Thyroid gland (tissue), 4 donors: Measurements from ENCODE around the gene MSN. TPM values are rescaled to one million over a fixed set of nuclear protein-coding genes. Genes with fewer than 3 reads are reported as not detected.

ENCODE experiments used
- DNase-seq, 2 donors: peaks; one replicate each; pipeline ENCODE4 v3.0.0-alpha.2; 2019
- H3K27ac ChIP-seq, 3 donors: fragments of 200-600 bp; sonication (generic); 1 replicate in 2 of 3; 2 replicates in 1 of 3; pipeline ENCODE4 v1.5.1; 2016 to 2019; ENCODE audit warnings: mild to moderate bottlenecking in 1 of 3, moderate library complexity in 1 of 3
- H3K27me3 ChIP-seq: fragments of 200-600 bp; sonication (generic); one replicate; pipeline ENCODE4 v1.5.1; 2019
- H3K36me3 ChIP-seq, 2 donors: fragments of 200-600 bp; sonication (generic); one replicate each; pipeline ENCODE4 v1.5.1; 2016 to 2019
- H3K4me1 ChIP-seq, 2 donors: fragments of 200-600 bp; sonication (generic); one replicate each; pipeline ENCODE4 v1.5.1; 2017 to 2019
- H3K4me3 ChIP-seq, 3 donors: fragments of 200-600 bp; sonication (generic); replicated peaks in 1 of 3; 1 replicate in 2 of 3; 2 replicates in 1 of 3; pipeline ENCODE4 v1.5.1; 2016; ENCODE audit warnings: mild to moderate bottlenecking in 1 of 3
- H3K9me3 ChIP-seq: fragments of 200-600 bp; sonication (generic); one replicate; pipeline ENCODE4 v1.5.1; 2017
- CTCF ChIP-seq, 6 experiments: fragments of 200-600 bp in 3 of 6; fragments of 450-650 bp in 3 of 6; sonication (generic) in 3 of 6; IDR thresholded peaks; one replicate each; pipeline ENCODE4 v1.5.1; 2016 to 2019; ENCODE audit warnings: antibody characterized with exemption in 6 of 6, mild to moderate bottlenecking in 2 of 6, inconsistent platforms in 1 of 6, moderate library complexity in 1 of 6
- POLR2A ChIP-seq, 2 donors: fragments of 450-650 bp; IDR thresholded peaks; one replicate each; pipeline ENCODE4 v1.6.1; 2017; ENCODE audit warnings: antibody characterized with exemption in 2 of 2, mild to moderate bottlenecking in 2 of 2, moderate library complexity in 1 of 2
- WGBS, 2 donors: methylation state at CpG; one replicate each; pipeline ENCODE4 v1.1.5; 2017; 5-methylcytosine and 5-hydroxymethylcytosine counted together
- intact Hi-C: fragments of 100-400 bp; cut with DNase I; formaldehyde crosslinking; loops from one replicate; pipeline ENCODE4 v1.15.1; 2023
- total RNA-seq, 4 donors: library from RNA; depleted of rRNA; stranded (reverse); fragments of >200 nt; gene quantifications; one replicate each; pipeline ENCODE4 v1.2.3, GENCODE V29; 2016

The MSN gene
- total RNA-seq, 4 donors from 2014 or later, result 204 to 318 (median 259) TPM

- WGBS, 2 donors, result 11 to 25% methylated on average over 4 to 6 of the region's 6 CpGs
- H3K4me3 ChIP-seq, result no peak overlapping the region
- no peak for TF ChIP-seq POLR2A (IDR thresholded peaks at IDR 0.05)
- no peak for TF ChIP-seq CTCF (IDR thresholded peaks at IDR 0.05)
- H3K9me3 ChIP-seq, result no peaks in the 10 kb centered on the region
- H3K36me3 ChIP-seq, result no peaks in the 10 kb centered on the region
- no peaks in the 10 kb centered on the region for H3K27me3 ChIP-seq
- peaks cover 29 to 74% of the 10 kb centered on the region in 2 donors for H3K4me1 ChIP-seq
- intact Hi-C loops, result no loop called here
- DNase-seq, result peak; percentile 77 to 81
- peak overlapping the region; percentile 62 to 88 (median 73) for H3K27ac ChIP-seq
These were observed 30.7 kb downstream of the MSN start for GRCh38 chrX:65697915-65698796.

- H3K27me3 ChIP-seq, result no peaks in the 10 kb centered on the region
- DNase-seq, result no peak
- TF ChIP-seq POLR2A (IDR thresholded peaks at IDR 0.05) (no peak), CTCF (IDR thresholded peaks at IDR 0.05) (no peak)
- H3K36me3 ChIP-seq, result no peaks in the 10 kb centered on the region
- H3K9me3 ChIP-seq, result no peaks in the 10 kb centered on the region
- WGBS, 2 donors, result 67 to 70% methylated on average over 2 of the region's 2 CpGs
- peak overlapping the region in 2 of 3 donors; percentile 51 to 73 for H3K27ac ChIP-seq
- H3K4me3 ChIP-seq, result no peak overlapping the region
- peaks cover 14 to 79% of the 10 kb centered on the region in 2 donors for H3K4me1 ChIP-seq
- intact Hi-C loops, result loop anchor here (10.0 kb wide), 1 partner anchor 108 kb away; no protein-coding TSS in a partner anchor
These were observed 35.5 kb downstream of the MSN start for GRCh38 chrX:65702956-65703355.

GRCh38 chrX:65705439-65705838 lies 38.0 kb downstream of the MSN start:
- DNase-seq, result no peak
- no peak for TF ChIP-seq CTCF (IDR thresholded peaks at IDR 0.05)
- TF ChIP-seq POLR2A (IDR thresholded peaks at IDR 0.05), result no peak
- no peak overlapping the region for H3K4me3 ChIP-seq
- 42 to 47% methylated on average over 5 of the region's 5 CpGs for WGBS, 2 donors
- no peaks in the 10 kb centered on the region for H3K9me3 ChIP-seq
- peak overlapping the region; percentile 51 to 73 (median 71) for H3K27ac ChIP-seq
- H3K36me3 ChIP-seq, result no peaks in the 10 kb centered on the region
- intact Hi-C loops, result loop anchor here (10.0 kb wide), 1 partner anchor 111 kb away; no protein-coding TSS in a partner anchor
- H3K27me3 ChIP-seq, result no peaks in the 10 kb centered on the region
- peaks cover 3 to 56% of the 10 kb centered on the region in 2 donors for H3K4me1 ChIP-seq

- WGBS, 2 donors, result 22 to 70% methylated on average over 1 to 4 of the region's 5 CpGs
- peaks cover 3 to 50% of the 10 kb centered on the region in 2 donors for H3K4me1 ChIP-seq
- intact Hi-C loops, result loop anchor here (10.0 kb wide), 1 partner anchor 111 kb away; no protein-coding TSS in a partner anchor
- no peak for TF ChIP-seq CTCF (IDR thresholded peaks at IDR 0.05)
- no peak for TF ChIP-seq POLR2A (IDR thresholded peaks at IDR 0.05)
- H3K4me3 ChIP-seq, result no peak overlapping the region
- no peaks in the 10 kb centered on the region for H3K27me3 ChIP-seq
- peak overlapping the region; percentile 51 to 73 (median 71) for H3K27ac ChIP-seq
- no peaks in the 10 kb centered on the region for H3K36me3 ChIP-seq
- H3K9me3 ChIP-seq, result no peaks in the 10 kb centered on the region
- DNase-seq, result peak; percentile 55 to 57
These were observed 38.8 kb downstream of the MSN start for GRCh38 chrX:65706041-65706828.
